ENCODE results near the gene SARDH. TPM values are rescaled to one million over a fixed set of nuclear protein-coding genes. Genes with fewer than 3 reads are reported as not detected.

Gene SARDH
- total and polyA plus RNA-seq, 9 of the 15 experiments (the other 6 are each of a cell fraction or from before 2014, with no cell fraction given) = 0.14 TPM; not detected in 8

DNA sequence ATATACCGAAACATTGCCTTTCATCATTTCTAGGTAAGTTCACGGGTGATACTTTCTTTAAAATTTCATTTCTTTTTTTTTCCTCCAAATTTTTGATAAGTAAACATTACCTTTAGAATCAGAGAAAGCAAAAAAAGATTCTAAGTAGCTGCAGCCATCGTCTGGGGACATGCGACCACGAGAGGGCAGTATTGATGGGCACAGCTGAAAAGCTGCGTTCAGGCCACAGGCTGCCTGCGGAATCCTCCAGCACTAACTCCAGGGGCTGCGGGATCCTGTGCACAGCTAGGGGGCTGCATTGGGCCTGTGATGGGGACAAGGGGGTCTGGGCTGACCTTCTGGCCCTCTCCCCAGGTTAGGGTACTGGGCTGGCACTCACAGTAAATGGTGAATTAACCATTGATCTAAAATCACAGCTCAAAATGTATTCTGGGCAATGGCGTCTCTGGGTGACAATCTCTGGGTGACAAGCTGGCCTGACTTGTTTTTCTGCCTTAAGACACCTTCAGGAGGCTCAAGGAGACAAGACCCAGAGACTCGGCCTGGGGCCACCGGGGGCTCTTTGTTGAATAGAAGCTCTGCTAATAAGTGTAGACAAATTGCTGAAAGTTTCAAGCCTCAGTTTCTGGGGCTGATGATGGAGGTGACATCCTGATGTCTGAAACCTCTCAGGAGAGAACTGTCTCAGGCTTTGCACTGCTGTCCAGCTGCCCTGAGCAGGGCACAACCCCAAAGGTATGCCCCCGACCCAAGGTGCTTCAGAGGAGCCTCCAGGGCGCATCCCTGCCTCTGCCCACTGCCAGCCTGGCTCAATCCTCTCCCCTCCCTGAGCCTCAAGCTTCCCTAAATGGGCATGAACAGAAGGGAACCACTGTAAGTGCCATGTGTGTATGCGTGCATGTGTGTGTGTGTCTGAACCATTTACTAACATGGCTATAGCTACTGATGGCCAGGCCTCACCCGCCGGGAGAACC, 44.3 kb upstream of the SARDH start (continued):
- TF ChIP-seq YY1 (IDR thresholded peaks at IDR 0.05; ENCODE audit: borderline replicate concordance in 1 of 3, control insufficient read depth in 1 of 3, extremely low read depth in 1 of 3, insufficient read depth in 3 of 3, insufficient read length in 1 of 3, insufficient replicate concordance in 2 of 3, low read depth in 1 of 3, low read length in 2 of 3) (peak in 1 of 3 experiments; percentile 24), ILK (tag; IDR thresholded peaks at IDR 0.05; ENCODE audit: borderline replicate concordance, low read depth) (no peak), RB1 (IDR thresholded peaks at IDR 0.05; ENCODE audit: low read depth) (peak; percentile 26; the same call in 1 of the 2 replicates), RAD21 (CRISPR knock-in tag; conservative IDR thresholded peaks at IDR 0.05 in 1 of 2, IDR thresholded peaks at IDR 0.05 in 1 of 2) (peak; percentile 46 to 73), TFAP4 (CRISPR knock-in tag; IDR thresholded peaks at IDR 0.05; ENCODE audit: borderline replicate concordance) (peak; percentile 60; the same call in 1 of the 2 replicates), REST (IDR thresholded peaks at IDR 0.05; ENCODE audit: borderline replicate concordance) (peak; percentile 28; the same call in 1 of the 2 replicates), REST (CRISPR knock-in tag; IDR thresholded peaks at IDR 0.05; ENCODE audit: low read depth) (no peak), ZNF316 (IDR thresholded peaks at IDR 0.05) (peak; percentile 80), STAG1 (CRISPR knock-in tag; IDR thresholded peaks at IDR 0.05; ENCODE audit: borderline replicate concordance) (peak; percentile 51; the same call in 1 of the 2 replicates), MED1 (CRISPR knock-in tag; IDR thresholded peaks at IDR 0.05; ENCODE audit: borderline replicate concordance) (no peak), DACH1 (IDR thresholded peaks at IDR 0.05; ENCODE audit: partially characterized antibody) (peak; percentile 8), MAFG (tag; conservative IDR thresholded peaks at IDR 0.05) (peak; percentile 39), MAFF (IDR thresholded peaks at IDR 0.05; ENCODE audit: low read length) (0 out of 2 replicates have a peak, but pooled peaks have one; percentile 16), ASH1L (IDR thresholded peaks at IDR 0.05; ENCODE audit: borderline replicate concordance, low read depth, partially characterized antibody) (no peak)
